SH-SY5Y (cell line): ENCODE data around the gene GSAP.

Experiments
- GATA2 ChIP-seq: IDR thresholded peaks from 2 replicates; pipeline ENCODE4 v1.6.1; 2011; ENCODE audit warnings: mild to moderate bottlenecking, low read depth, low read length
- GATA3 ChIP-seq: IDR thresholded peaks from 2 replicates; pipeline ENCODE4 v1.6.1; 2011; ENCODE audit warnings: low read depth, mild to moderate bottlenecking, low read length, moderate library complexity

- TF ChIP-seq GATA2 (no peak), GATA3 (no peak)
Observed at GRCh38 chr7:77313085-77313484, 103.1 kb downstream of the GSAP start.
